Peyer's patch (tissue), 4 donors: ENCODE results near the gene TMEM37.

Experiments used
- POLR2A ChIP-seq, 2 donors: fragments of 450-650 bp; IDR thresholded peaks; one replicate each; pipeline ENCODE4 v1.5.1; 2017; ENCODE audit warnings: antibody characterized with exemption in 2 of 2, mild to moderate bottlenecking in 2 of 2, moderate library complexity in 2 of 2
- TF ChIP-seq, protein P1 (sequence below), 6 experiments: fragments of 450-650 bp in 4 of 6; fragments of 200-600 bp in 2 of 6; sonication (generic) in 1 of 6; IDR thresholded peaks; one replicate each; pipeline ENCODE4 v1.5.1; 2017 to 2019; ENCODE audit warnings: antibody characterized with exemption in 6 of 6, mild to moderate bottlenecking in 3 of 6, moderate library complexity in 1 of 6

DNA sequence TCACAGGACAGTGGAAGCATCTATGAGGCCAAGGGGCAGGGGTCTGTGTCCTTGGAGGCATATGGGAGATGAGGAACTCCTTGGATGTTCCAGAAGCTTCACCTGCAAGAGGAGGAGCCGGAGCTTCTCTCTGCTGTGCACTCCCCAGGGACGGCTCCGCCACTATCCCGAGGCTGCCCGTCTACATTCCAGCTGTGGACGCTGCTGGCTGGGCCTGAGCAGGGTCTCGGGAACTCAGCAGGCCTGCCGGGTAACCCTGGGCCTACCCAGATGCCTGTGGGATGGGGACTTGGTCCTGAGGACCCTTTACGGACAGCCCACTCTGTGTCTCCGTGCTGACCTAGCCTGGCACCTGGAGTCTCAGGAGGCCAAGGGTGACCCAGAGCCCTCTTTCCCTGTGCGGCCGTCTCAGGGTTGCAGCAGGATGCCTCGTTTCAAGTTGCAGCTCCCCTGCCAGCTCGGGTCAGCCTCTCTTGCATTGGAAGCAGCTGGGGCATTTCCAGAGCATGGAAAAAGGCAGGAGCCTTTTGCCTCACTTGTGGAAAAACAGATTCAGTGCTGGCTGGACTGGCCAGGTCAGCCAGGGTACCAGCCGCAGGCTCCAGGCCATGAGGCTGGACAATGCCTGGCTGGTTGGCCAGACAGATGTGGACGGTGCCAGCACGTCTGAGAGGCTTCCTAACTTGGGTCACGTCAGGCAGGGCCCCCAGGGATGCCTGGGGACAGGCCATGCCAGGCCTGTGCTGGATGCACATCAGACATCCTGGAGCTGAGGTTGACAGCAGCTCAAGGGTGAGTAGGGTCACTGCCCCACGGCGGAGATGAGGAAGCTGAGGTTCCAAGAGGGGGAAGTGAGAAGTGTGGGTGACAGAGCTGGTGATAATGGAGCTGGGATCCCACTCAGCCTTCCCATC is 51.1 kb downstream of the TMEM37 start:
- TF ChIP-seq, protein P1, sequence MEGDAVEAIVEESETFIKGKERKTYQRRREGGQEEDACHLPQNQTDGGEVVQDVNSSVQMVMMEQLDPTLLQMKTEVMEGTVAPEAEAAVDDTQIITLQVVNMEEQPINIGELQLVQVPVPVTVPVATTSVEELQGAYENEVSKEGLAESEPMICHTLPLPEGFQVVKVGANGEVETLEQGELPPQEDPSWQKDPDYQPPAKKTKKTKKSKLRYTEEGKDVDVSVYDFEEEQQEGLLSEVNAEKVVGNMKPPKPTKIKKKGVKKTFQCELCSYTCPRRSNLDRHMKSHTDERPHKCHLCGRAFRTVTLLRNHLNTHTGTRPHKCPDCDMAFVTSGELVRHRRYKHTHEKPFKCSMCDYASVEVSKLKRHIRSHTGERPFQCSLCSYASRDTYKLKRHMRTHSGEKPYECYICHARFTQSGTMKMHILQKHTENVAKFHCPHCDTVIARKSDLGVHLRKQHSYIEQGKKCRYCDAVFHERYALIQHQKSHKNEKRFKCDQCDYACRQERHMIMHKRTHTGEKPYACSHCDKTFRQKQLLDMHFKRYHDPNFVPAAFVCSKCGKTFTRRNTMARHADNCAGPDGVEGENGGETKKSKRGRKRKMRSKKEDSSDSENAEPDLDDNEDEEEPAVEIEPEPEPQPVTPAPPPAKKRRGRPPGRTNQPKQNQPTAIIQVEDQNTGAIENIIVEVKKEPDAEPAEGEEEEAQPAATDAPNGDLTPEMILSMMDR (IDR thresholded peaks at IDR 0.05), result no peak
- no peak for TF ChIP-seq POLR2A (IDR thresholded peaks at IDR 0.05)
